Effector memory CD4-positive, alpha-beta T cell (primary cell): ENCODE data around the gene LANCL2.

ENCODE experiments used
- DNase-seq, 3 donors: peaks; one replicate each; pipeline ENCODE4 v3.0.0-alpha.2; 2020
- H3K27ac ChIP-seq: 2 replicates; pipeline ENCODE4 v1.7.0; 2013; ENCODE audit warnings: mild to moderate bottlenecking, low read length, moderate library complexity; ENCODE audit not compliant: insufficient read depth, poor library complexity, severe bottlenecking
- H3K27me3 ChIP-seq: replicated peaks from 2 replicates; pipeline ENCODE4 v1.7.0; 2013; ENCODE audit warnings: mild to moderate bottlenecking, low read length; ENCODE audit not compliant: insufficient read depth, control insufficient read depth, poor library complexity, severe bottlenecking
- H3K36me3 ChIP-seq: 2 replicates; pipeline ENCODE4 v1.7.0; 2013; ENCODE audit warnings: mild to moderate bottlenecking, low read length, moderate library complexity; ENCODE audit not compliant: control insufficient read depth, insufficient read depth
- H3K4me1 ChIP-seq: 2 replicates; pipeline ENCODE4 v1.7.0; 2013; ENCODE audit warnings: low read length, mild to moderate bottlenecking; ENCODE audit not compliant: control insufficient read depth, insufficient read depth, poor library complexity, severe bottlenecking
- H3K4me3 ChIP-seq: 2 replicates; pipeline ENCODE4 v1.7.0; 2013; ENCODE audit warnings: low read length, low read depth, mild to moderate bottlenecking; ENCODE audit not compliant: insufficient read depth, poor library complexity, severe bottlenecking
- H3K9me3 ChIP-seq: 2 replicates; pipeline ENCODE4 v1.7.0; 2013; ENCODE audit warnings: mild to moderate bottlenecking, low read length, moderate library complexity; ENCODE audit not compliant: control insufficient read depth

Gene LANCL2

GRCh38 chr7:55475855-55476803 lies 111.0 kb downstream of the LANCL2 start:
- no peak overlapping the region for H3K4me3 ChIP-seq
- H3K36me3 ChIP-seq: peaks cover 7% of the 10 kb centered on the region
- H3K4me1 ChIP-seq: peaks cover 59% of the 10 kb centered on the region
- DNase-seq: no peak
- H3K27ac ChIP-seq: peak overlapping the region; percentile 44
- no peaks in the 10 kb centered on the region for H3K27me3 ChIP-seq
- no peaks in the 10 kb centered on the region for H3K9me3 ChIP-seq

GRCh38 chr7:55476852-55477780 lies 112.0 kb downstream of the LANCL2 start:
- DNase-seq: no peak
- Histone ChIP-seq H3K4me3 (no peak overlapping the region), H3K9me3 (no peaks in the 10 kb centered on the region), H3K36me3 (peaks cover 7% of the 10 kb centered on the region), H3K4me1 (peaks cover 59% of the 10 kb centered on the region), H3K27me3 (no peaks in the 10 kb centered on the region), H3K27ac (peak overlapping the region; percentile 43)

- Histone ChIP-seq H3K27me3 (no peaks in the 10 kb centered on the region), H3K36me3 (peaks cover 7% of the 10 kb centered on the region), H3K9me3 (no peaks in the 10 kb centered on the region), H3K27ac (no peak overlapping the region), H3K4me1 (peaks cover 57% of the 10 kb centered on the region), H3K4me3 (no peak overlapping the region)
- DNase-seq: no peak
Observed at GRCh38 chr7:55477781-55478374, 112.7 kb downstream of the LANCL2 start.

- peaks cover 49% of the 10 kb centered on the region for H3K4me1 ChIP-seq
Observed at GRCh38 chr7:55478700-55479099, 113.6 kb downstream of the LANCL2 start.

GRCh38 chr7:55481155-55481554 lies 116.0 kb downstream of the LANCL2 start:
- Histone ChIP-seq H3K27me3 (no peaks in the 10 kb centered on the region), H3K4me1 (peaks cover 25% of the 10 kb centered on the region), H3K9me3 (no peaks in the 10 kb centered on the region), H3K4me3 (no peak overlapping the region), H3K27ac (no peak overlapping the region), H3K36me3 (peaks cover 7% of the 10 kb centered on the region)
- no peak for DNase-seq

More at GRCh38 chr7:55478700-55479099, 113.6 kb downstream of the LANCL2 start:
- peaks cover 7% of the 10 kb centered on the region for H3K36me3 ChIP-seq
- no peak overlapping the region for H3K27ac ChIP-seq
- no peak for DNase-seq
- H3K4me3 ChIP-seq: no peak overlapping the region
- no peaks in the 10 kb centered on the region for H3K9me3 ChIP-seq
- H3K27me3 ChIP-seq: no peaks in the 10 kb centered on the region

GRCh38 chr7:55483046-55483445 lies 117.9 kb downstream of the LANCL2 start:
- H3K4me3 ChIP-seq: no peak overlapping the region
- H3K27me3 ChIP-seq: no peaks in the 10 kb centered on the region
- H3K9me3 ChIP-seq: no peaks in the 10 kb centered on the region
- peaks cover 7% of the 10 kb centered on the region for H3K4me1 ChIP-seq
- H3K36me3 ChIP-seq: peaks cover 7% of the 10 kb centered on the region
- DNase-seq: no peak
- H3K27ac ChIP-seq: no peak overlapping the region
